T-helper 9 cell (primary cell): ENCODE measurements around the gene ABCA3.

Source experiments
- DNase-seq: peaks from one replicate; pipeline ENCODE4 v3.0.0-alpha.2; 2020

ABCA3 gene

DNA sequence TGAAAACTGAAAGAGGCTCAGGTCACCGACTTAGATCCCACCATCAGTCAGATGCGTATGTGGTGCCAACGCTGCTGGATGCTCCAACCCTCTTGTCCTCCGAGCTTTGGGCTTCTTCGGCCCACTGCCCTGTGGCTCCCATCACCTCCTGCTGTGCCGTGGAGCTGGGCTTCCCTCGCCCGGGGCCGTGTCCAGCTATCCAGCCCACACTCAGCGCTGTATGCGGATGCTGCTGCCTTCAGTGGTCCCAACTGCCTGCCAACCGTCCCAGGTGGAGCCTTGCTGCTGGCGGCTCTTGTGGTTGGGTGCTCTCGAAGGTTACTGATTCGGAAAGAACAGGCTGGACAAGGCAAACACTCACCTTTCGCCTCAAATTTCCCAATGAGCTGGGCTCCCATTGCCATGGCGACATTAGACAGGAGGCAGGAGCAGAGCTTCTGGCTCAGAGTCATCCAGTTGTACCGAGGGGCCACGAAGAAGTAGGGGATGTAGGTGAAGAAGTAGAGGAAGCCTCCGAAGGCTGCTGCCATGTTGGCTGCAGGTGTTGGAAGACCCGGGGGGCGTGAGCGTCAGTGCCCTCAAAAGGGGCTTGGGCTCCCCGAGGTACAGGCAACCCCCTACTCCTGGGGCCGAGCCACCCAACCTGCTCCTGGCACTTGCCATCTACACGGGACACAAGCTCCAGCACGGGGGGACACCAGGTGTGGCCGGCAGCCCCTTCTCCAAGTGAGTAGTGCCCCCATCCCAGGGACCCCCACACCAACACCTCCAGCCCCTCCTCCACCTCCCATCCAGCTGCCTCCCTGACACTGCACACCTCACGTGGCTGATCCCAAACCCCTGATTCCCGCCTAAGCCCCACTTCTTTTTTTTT lies 32.2 kb downstream of the ABCA3 start:
- no peak for DNase-seq

DNA sequence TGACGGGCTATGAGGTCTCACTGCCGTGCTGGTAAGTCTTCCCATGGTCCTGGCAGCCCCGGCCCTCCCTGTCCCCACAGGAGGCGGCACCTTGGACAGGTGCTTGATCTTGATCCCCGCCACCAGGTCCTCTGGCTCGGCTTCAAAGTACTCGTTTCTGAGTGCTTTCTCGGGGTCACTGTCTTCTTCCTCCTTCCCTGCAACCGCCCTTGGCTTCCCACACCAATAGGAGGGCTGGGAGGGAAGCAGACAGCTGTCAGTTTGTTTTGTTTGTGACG lies 40.7 kb downstream of the ABCA3 start:
- no peak for DNase-seq

DNA sequence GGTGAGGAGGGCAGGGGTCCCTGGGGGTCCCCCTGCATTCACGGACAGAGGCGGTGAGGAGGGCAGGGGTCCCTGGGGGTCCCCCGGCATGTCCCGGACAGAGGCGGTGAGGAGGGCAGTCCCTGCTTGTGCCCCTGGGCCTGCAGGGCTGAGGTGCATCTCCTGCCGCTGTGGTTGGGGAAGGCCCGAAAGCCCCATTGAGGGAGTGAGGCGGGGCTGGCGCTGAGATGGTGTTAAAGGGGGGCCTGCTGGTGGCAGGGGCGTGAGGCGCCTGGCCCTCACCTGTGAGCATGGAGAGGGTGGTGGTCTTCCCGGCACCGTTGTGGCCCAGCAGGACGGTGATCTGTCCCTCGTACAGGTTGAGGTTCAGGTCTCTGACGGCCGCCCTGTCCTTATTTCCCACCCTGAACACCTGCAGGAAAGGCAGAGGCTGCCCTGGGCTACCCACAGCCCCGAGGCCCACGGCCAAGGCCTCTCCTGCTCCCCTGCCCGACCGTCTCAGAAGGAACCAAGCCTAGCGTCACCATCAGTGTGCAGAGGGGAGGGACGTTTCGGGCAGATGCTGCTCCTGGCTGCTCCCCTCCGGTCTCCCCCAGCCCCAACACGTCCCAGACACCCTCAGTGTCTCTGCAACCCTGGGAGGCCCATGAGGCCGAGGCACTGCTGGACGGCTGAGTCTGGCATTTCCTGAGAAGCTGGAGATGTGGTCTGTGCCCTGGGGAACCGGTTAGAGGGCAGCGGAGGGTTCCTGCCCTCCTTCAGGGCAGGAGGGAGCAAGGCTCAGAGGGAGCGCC lies 41.2 kb downstream of the ABCA3 start:
- no peak for DNase-seq

DNA sequence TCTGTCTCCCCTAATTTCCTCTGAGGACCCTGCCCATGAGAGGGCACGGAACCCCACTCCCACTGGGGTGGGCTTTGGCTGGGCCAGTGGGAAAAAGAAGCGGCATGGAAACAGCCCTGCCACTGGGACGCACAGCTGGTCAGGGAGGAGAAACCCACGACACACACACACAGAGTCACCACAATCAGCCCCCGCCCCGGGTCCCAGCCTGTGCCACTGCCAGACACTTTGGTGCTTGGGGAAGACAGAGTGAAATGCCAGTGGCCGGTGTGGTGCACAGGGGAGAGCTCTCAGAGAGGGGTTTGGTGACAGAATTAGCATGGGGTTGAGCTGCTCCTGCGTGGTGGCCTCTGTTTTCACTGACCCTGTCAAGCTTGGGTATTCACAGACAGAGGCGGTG lies 41.9 kb downstream of the ABCA3 start:
- DNase-seq: no peak

DNA sequence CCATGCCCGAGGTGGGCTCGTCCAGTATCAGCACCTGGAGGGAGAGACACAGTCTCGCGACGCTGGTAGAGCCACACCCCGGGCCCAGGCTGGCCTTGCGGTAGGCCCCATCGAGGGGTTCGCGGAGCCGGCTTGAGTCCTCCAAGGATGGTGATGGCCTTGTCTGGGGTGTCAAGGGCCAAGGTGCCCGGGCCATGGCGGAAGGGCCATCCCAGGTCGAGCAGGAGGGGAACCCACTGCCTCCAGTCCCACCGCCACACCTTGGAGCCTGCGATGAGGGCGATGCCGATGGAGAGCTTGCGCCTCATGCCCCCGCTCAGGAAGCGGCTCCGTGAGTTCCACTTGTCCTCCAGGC lies 43.0 kb downstream of the ABCA3 start:
- no peak for DNase-seq

DNA sequence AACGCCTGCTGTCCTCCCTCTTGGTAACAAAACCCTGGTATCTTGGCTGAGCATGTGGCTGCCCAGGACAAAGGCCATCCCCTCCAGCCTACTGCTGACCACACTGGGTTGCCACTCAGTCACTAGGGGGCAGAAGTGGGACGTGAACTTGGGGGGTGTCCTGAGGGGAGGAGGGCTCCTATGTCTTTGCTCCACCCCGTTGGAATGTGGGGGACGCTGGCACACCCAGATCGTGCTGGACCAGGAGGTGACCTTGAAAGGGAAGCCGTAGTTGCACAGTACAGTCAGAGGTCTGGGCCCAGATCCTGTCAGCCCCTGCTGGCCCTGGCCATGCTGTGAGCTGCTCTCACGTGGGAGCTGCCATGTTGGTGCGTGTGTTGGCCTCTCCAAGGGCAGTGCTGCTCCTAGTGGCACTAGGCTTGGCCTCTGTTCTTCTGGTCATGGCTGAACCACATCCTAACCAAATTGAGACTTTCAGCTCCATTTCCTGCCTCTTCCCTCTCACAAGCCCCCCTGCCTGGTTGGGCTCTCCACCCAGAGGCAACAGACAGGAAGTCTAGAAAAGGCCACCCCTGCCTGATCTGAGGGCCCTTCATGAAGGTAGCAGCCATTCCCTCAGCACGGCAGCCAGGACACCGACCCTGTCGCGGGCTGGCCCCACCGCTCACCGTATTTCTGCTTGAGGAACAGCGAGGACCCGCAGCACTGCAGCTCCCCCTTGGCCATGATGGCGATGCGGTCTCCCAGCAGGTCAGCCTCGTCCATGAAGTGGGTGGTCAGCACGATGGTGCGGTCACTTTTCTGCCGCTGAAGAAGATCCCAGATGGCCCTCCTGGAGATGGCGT lies 43.6 kb downstream of the ABCA3 start:
- DNase-seq: no peak

DNA sequence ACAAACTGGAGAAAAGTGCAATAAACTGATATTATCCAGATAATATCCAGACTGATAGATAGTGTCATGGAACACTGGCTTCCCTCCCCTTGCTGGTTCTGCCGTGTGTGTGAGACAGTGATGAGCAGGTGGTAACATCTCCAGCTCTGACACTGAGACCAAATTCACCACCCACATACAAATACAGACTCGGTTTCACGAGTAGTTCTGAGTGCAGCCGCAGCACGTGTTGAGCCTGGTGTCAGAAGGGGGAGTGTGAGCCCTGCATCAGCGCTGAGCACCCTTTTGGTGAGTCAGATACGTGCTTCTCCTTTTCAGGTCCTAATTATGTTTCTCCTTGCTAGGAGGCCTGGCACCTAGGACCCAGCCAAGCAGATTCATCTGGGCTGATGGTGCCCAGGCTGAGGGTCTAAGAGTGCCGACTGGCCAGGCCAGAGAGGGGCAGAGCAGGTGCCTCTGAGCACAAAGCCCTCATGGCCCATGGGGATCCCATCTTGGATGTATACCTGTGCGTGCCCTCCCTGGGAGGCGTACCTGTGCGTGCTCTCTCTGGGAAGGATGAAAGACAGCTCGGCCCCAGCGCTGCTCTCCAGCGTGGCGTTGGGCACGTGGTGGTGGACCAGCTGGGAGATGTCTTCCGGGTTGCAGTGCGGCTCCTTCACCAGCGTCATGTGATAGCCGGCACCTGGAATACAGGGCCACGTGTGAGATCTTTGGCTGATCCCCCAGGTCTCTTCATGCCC lies 45.3 kb downstream of the ABCA3 start:
- DNase-seq: no peak

DNA sequence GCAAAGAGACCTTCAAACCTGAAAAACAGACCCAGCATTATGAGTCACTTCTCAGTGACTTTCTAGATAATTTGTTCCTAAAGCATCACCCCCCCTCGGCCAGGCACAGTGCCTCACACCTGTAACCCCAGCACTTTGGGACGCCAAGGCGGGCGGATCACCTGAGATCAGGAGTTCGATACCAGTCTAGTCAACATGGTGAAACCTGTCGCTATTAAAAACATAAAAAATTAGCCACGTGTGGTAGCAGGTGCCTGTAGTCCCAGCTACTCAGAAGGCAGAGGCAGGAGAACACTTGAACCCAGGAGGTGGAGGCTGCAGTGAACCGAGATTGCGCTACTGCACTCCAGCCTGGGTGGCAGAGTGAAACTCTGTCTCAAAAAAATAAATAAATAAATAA lies 48.3 kb downstream of the ABCA3 start:
- no peak for DNase-seq

DNA sequence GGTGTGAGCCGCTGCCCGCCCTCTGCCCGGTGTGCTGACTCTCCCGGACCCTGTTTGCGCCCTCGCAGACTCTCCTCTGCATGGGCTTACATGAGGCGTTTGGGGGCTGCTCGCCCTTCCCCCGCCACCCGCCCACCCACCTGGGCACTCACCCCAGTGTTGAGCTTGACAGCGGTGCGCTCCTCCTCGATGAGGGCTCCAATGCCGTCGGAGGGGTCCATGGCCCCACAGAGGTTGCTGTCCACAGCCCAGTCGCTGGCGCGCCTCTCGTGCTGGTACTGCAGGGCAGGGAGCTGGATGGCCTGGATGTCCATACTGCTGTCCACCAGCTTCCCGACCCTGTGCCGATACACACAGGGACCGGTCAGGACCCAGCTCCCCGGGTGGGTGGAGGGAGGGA lies 51.2 kb downstream of the ABCA3 start:
- DNase-seq: no peak

DNA sequence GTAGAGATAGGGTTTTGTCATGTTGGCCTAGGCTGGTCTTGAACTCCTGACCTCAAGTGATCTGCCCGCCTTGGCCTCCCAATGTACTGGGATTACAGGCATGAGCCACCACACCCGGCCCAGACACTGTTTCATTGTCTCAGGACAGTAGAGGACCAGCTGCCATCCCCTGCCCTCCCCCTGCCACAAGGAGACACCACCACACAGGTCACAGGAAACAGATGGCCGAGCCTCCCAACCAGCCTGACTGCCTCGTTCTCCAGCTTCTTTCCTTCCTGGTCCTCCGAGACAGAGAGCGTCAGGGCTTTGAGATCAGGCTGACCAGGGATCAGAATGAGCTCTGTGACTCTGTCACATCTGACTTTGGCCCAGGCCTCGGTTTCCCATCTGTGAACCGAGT lies 51.8 kb downstream of the ABCA3 start:
- DNase-seq: no peak

DNA sequence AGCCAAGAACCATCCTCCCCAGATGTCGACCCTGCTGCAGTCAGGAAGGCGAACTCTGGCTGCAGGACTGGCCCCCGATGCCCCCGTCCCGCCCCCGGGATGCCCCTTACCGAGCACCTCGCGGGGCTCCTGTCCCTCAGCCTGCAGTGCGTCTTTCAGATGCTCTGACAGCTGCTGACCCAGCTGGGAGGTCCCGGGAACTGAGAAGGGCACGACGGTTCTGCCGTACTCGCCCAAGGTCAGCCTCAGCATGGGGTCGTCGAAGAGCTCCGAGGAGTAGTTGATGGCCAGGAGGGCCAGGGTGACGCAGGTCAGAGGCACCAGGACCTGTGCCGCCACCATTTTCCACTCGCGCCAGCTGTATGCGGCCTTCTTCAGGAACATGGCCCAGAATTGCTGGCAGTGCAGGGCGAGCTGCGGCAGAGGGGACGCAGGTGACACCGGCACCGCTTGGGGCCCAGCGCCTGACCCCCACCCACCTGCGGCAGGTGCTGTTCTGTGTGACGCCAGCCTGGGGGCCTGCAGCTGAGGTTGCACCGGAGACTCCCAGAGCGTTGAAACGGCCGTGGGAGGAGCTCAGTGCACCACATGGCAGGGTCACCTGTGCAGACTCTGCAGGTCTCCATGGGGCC lies 52.5 kb downstream of the ABCA3 start:
- no peak for DNase-seq

DNA sequence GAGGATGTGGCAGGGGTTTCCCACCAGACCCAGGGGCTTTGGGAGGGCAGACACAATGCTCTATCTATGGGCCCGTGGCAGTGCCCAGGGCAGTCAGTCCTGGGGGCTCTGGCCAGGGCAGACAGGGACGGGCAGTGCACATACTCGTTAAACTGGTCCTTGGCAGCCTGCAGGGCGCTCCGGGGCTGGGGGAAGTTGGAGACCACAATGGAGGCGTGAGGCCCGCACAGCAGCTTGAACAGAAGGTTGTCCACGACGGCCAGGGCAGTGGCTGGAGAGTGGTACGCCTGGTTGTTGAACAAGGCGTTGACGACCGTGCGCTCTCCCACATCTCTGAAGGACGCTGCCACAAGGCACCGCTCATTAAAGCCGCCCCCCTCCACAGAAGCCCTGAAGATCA lies 54.0 kb downstream of the ABCA3 start:
- no peak for DNase-seq

DNA sequence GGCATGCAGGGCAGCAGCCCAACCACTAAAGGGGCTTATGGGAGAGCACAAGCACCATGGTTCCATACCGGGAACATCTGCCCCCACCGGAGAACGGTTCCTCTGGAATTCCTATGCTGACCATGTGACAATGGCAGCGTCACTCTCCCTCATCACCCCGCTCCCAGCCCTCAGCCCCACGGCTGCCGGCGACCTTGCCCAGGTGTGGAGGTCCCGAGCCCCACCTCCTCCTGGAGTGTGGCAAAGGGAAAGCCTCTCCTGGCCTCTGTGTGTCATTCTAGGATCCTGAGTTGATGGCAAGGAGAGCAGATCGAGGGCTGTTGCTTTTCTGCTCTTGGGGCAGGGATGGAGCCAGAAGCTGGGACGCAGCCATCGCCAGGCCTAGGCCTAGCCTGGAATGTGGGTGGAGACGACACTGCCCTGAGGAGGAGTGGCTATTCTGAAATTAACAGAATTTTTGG lies 54.8 kb downstream of the ABCA3 start:
- no peak for DNase-seq

DNA sequence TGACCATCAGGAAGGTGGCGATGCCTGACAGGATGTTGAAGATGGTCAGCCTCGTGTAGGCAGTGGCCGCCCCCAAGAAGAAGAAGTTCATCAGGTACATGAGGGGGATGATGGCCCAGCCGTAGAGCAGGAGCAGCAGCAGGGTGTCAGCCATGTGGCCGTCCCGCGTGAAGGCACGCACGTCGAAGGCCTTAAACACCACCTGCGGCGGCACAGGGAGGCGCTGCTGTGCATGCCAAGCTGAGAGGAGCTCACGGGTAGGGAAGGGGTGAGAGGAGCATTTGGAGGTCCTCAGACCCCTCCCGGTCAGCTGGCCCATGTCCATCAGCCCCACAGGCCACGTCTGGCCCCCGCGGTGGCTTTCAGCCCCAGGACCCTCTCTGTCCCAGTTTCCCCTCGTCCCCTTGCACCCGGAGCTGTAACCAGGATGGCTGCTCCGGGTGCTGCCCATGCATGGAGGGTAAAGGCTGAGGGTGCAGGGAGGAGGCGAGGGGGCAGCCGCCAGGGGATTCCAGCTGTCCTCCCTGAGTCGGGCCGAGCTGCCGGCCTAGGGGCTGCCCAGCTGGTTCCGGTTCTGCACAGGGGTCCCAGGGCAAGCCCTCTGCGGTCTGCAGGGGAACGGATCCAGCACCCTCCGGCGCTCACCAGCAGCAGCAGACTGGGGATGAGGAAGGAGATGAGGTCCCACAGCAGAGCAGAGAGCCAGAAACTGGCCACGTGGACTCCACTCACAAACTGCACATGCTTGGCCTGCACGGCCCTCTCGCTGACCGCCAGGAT lies 55.5 kb downstream of the ABCA3 start:
- DNase-seq: no peak

DNA sequence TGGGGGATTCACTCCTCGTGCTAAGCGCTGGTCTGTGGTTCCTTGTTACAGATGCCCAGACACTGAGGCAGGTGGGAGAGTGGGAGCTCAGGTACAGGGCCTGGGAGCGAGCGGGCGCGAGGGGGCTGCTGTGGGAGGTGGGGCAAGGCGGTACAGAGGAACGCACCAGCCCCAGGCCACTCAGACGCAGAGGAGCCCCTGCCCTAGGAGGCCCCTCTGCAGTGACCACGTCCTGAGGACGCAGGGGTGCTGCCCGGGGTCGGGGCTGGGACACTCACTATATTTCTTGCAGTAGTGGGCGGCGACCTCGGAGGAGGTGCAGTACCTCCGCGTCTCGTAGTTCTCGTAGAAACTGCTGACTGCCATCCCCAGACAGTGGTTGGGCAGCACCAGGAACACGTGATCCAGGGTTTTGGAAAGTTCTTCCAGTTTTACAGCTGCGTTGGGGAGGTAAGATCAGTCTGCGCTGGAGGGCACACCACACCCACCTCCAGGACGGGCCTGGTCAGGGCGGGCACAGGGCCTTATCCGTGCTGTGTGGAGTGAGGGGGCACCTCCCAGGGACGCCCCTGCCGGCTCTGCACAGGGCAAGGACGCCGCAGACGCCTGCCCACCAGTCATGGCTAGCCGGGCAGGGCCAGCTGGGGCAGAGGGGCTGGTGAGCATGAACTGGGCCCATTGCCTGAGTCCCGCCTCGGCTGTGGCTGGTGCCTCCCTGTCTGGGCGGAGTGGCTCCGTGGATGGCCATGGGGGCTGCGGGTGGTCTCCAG lies 56.3 kb downstream of the ABCA3 start:
- no peak for DNase-seq

DNA sequence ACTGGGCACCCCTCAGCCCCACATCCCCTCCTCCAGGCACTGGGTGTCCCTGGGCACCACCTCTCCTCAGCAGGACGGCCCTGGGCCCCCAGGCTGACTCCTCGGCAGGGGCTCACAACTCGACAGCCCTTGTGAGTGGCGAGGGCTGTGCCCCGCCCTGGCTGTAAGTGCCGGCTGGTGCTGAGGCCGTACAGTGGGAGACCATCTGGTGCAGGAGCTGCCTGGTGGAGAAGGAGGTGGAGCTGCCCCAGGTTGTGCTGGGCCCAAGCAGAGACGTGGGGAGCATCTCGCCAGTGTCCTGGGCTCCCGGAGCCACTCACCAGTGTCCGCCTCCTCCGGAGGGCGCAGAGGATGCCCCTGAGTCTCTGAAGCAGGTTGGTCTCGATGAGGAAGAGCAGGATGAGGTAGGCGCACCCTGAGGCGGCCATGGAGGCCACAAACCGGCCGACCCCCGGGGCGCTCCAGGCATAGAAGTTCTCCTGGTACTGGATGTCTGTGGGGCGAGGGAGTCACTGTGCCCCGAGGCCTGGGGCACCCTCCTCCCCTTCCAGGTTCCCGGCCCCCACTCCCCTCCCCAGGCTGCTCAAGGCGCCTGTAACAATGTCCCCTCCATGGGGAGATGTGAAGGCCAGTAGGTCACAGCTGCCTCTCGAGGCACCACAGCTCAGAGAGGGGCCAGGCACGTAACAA lies 57.5 kb downstream of the ABCA3 start:
- no peak for DNase-seq

DNA sequence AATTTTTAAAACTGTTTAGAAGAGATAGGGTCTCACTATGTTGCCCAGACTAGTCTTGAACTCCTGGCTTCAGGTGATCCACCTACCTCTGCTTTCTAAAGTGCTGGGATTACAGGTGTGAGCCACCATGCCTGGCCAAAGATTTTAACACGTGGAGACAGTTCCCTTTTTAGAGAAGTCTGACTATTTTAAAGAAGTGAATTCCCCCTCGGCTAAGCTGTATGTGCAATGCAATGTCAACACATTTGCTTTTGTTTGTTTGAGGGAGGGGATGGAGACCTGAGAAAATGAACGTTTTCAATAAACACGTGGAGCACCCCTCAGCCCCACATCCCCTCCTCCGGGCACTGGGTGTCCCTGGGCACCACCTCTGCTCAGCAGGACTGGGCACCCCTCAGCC lies 58.3 kb downstream of the ABCA3 start:
- no peak for DNase-seq

DNA sequence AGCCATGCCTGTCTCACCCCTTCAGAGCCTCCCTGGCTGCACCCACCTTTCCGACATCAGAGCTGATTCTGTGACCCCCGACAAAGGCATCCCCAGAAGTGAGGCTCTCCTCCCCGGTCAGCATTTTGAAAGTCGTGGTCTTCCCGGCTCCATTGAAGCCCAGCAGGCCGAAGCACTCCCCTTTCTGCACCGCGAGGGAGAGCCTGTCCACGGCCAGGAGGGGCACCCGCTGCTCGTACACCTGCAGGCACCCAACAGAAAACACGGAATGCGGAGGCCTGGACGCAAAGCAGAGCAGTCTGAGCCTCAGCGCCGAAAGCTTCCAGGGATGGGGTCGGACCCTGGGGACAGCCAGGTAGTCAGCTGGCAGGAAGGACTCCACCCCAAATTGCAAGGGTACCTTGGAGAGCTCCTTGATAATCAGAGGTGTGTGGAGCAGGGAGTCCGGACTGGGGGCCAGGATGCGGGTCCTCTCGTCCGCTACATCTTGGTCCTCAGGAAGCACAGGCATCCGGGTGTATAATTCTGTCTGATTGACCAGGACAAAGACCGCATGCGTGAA lies 59.5 kb downstream of the ABCA3 start:
- no peak for DNase-seq

DNA sequence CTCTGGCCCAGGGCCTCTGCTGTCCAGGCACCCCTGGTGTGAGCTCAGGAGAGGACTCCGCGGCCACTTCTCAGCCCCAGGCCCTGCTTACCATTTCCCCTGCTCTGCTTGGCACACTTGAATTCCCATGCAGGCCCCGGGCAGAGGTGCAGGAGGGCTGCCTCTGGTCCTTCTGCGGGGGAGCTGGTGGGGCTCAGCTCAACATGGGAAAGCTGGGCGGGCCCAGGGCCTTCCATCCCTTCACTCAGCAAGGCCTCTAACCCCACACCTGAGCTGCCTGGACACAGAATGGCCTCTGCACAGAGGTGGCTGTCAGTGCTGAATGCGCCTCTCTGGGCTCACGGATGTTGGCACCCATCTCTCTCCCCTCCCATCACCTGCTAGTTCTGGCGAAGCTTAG lies 60.1 kb downstream of the ABCA3 start:
- DNase-seq: no peak
